ENCODE data around the gene PEF1. TPM values are rescaled to one million over a fixed set of nuclear protein-coding genes. Genes with fewer than 3 reads are reported as not detected.

The PEF1 gene
- total RNA-seq, 1 experiment from 2014 or later, result 33.7 TPM

GRCh38 chr1:31683997-31684396 is 39.3 kb upstream of the PEF1 start:
- ATAC-seq (peak; percentile 93), DNase-seq (ENCODE audit: low spot score) (peak; percentile 81)
- Mint-ChIP-seq H3K36me3 (no peaks in the 10 kb centered on the region), H3K4me1 (no peaks in the 10 kb centered on the region), H3K27ac (no peak overlapping the region), H3K4me3 (no peak overlapping the region), H3K27me3 (ENCODE audit: low read depth) (no peaks in the 10 kb centered on the region; the same call in 1 of the 2 replicates), H3K9me3 (no peaks in the 10 kb centered on the region)
- ChIA-PET CTCF (interaction anchor here (0.5 to 2.3 kb wide), 9 partner anchors 17 to 105 kb away, joined by 3 to 16 read pairs (median 5); partner anchors contain the start of gene COL16A1), POLR2A (no interaction called here)
- TF ChIP-seq ZNF121 (CRISPR knock-in tag; IDR thresholded peaks at IDR 0.05) (peak; percentile 96), CTCF (IDR thresholded peaks at IDR 0.05) (peak; percentile 54), MYBL2 (CRISPR knock-in tag; IDR thresholded peaks at IDR 0.05) (no peak)

GRCh38 chr1:31681415-31681814 is 36.7 kb upstream of the PEF1 start:
- peak overlapping the region; percentile 57; the same call in 1 of the 2 replicates for H3K27ac Mint-ChIP-seq
- H3K4me3 Mint-ChIP-seq, result no peak overlapping the region
- H3K4me1 Mint-ChIP-seq, result no peaks in the 10 kb centered on the region
- H3K36me3 Mint-ChIP-seq, result no peaks in the 10 kb centered on the region
- ChIA-PET POLR2A (no interaction called here), CTCF (interaction anchor here (0.7 to 1.1 kb wide), 4 partner anchors 12 to 63 kb away, joined by 3 to 5 read pairs (median 4); no protein-coding TSS in a partner anchor)
- no peaks in the 10 kb centered on the region for H3K9me3 Mint-ChIP-seq
- H3K27me3 Mint-ChIP-seq (ENCODE audit: low read depth), result no peaks in the 10 kb centered on the region; the same call in 1 of the 2 replicates
- DNase-seq (ENCODE audit: low spot score) (no peak), ATAC-seq (no peak)
- TF ChIP-seq AR (CRISPR knock-in tag; IDR thresholded peaks at IDR 0.05) (no peak), ATF3 (CRISPR knock-in tag; conservative IDR thresholded peaks at IDR 0.05) (no peak), ATF2 (CRISPR knock-in tag; IDR thresholded peaks at IDR 0.05; ENCODE audit: borderline replicate concordance, low read depth) (no peak), ZBTB43 (CRISPR knock-in tag; IDR thresholded peaks at IDR 0.05) (no peak), PREB (CRISPR knock-in tag; IDR thresholded peaks at IDR 0.05; ENCODE audit: borderline replicate concordance) (no peak), ZNF512 (CRISPR knock-in tag; IDR thresholded peaks at IDR 0.05; ENCODE audit: borderline replicate concordance) (no peak), E2F4 (CRISPR knock-in tag; IDR thresholded peaks at IDR 0.05; ENCODE audit: borderline replicate concordance, low read depth) (no peak), HMGXB4 (CRISPR knock-in tag; IDR thresholded peaks at IDR 0.05) (no peak), MLX (CRISPR knock-in tag; IDR thresholded peaks at IDR 0.05) (no peak), JAZF1 (CRISPR knock-in tag; IDR thresholded peaks at IDR 0.05) (no peak), SMAD4 (CRISPR knock-in tag; IDR thresholded peaks at IDR 0.05) (no peak), E2F1 (CRISPR knock-in tag; IDR thresholded peaks at IDR 0.05) (no peak), ERG (CRISPR knock-in tag; IDR thresholded peaks at IDR 0.05) (no peak)

All from WTC11 (cell line).